SIG-M5 (cell line): ENCODE data around the gene EVL.

Experiments used
- DNase-seq: peaks from one replicate; lab custom pipeline; 2025; lab: John Stamatoyannopoulos, UW

EVL gene

DNA sequence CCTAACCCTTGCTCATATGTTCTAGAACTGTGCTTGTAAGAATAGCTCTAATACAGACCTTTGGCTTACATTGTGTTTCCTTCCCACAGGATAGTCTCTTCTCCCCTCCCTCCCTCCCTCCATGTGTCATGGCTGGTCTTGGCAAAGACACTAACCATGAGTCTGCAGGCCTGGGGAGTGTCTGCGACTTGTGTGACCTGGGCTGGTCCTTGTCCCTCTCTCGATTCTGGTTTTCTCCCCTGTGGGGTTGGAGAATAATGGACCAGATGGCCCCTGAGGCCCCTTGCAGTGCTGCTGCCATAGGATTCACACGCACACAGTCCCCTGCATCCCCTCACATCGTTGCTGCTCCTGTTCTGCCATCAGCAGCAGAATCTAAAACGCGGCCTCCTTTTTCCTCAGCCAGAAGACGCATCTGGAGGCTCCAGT is 64.0 kb downstream of the EVL start:
- DNase-seq: no peak

DNA sequence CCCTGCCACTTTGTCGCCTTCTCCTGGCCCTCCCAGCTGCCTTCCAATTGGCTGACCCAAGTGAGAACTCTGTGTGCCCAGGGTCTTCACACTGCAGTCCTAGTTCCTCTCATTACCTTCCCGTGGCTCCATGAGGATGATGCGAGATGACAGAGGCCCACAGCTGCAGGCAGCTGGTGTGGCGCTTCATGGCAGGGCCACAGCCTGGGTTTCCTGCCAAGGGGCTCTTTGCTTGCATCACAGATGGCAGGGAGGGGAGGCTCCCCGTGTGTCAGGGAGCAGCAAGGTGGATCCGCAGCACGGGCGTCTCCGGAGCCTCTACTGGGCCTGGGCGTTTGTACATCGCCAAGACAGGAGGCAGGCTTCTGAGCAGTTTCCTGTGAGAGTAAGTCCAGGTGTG is 65.3 kb downstream of the EVL start:
- no peak for DNase-seq

DNA sequence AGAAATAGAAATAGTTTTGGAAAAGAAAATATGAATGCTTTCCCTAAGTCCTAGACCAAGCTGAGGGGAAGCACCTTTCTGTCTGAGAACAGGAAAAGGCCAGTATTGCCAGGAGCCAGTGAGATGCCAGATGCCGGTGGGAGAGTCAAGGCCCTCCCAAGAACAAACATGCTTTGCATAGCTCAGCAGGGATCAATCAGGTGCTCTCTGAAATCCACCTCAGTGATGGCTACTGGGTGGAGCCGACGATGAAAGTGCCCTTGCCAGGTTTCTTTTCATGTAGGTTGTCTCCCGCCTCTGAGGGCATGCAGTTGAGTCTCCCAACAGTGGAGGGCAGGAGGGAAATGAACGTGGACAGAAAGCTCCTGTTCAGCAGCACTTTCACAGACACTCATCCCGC is 66.0 kb downstream of the EVL start:
- no peak for DNase-seq

DNA sequence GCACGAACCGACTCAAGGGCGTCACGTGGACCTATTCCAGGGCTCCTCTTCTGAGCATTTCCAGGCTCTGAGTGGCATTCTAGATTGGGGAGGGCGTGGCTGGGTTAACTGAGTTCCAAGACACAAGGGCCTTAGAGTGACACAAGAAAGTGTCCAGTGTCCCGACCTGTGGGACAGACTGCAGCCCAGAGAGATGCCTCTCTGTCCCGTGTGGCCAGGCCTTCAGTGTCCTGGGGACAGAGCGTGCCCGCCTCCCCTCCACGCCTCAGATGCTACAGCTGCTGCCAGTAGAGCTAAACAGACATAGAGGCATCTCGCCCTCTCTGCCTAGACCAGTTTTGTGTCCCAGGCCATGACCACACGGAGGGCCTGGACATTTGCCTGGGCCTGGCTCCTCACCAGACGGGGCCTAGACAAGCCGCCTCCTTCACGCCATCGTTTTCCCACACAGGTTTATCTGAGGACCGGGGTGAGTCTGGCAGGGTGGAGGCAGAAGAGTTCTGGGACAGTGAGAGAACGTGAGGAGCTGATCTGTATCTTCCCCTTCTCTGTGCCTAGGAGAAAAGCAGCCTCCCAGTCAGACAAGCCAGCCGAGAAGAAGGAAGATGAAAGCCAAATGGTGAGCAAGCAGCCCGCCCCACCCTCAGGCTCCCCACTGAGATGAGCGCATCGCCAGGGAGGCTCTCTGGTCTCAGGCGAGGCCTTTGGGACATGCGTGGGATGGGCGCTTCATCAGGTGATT is 67.1 kb downstream of the EVL start:
- no peak for DNase-seq

DNA sequence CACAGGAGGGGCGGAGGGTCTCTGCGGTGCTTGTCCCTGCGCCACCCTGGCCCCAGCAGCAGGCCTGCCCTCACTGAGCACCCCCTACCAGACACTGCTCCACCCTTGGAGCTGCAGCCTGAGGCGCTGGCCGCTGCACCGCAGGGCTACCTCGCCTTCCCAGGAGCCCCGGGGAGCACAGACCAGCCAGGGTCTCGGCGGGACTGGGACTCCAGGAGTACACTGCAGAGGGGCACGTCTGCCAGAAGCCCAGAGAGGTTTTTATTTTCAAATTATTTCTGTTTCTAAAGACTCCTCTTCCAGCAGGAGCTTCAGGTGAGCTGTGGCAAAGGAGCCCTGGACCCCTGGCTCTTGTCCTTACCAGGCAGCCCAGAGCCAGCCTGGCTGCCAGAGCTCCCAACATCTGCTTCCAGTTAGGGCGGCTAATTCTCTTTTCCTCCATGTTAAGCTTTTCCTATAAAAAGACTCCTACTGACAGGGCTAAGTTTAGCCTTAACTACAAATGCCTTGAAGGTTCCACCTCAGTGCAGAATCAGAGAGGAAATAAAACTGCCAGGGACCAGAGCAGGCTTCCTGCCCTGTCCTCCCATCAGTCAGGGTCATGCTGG is 67.8 kb downstream of the EVL start:
- DNase-seq: no peak

DNA sequence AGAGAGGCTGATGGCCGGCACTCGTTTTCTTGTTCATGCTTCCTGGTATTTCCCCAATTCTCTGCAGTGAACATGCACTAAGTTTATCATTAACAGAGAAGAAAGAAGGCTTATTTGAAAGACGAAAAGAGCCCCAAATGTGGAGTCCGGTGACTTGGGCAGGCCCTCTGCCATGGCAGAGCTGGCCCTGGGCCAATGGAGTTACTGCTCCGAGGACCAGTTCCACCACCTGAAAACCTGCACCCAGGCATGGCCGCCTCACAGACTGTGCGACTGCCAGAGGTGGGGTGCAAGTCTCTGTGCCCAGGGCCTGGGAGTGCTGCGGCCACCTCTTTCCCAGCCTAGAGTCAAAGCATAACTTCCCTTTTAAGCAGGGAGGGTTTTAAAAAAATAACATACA is 69.4 kb downstream of the EVL start:
- DNase-seq: no peak

DNA sequence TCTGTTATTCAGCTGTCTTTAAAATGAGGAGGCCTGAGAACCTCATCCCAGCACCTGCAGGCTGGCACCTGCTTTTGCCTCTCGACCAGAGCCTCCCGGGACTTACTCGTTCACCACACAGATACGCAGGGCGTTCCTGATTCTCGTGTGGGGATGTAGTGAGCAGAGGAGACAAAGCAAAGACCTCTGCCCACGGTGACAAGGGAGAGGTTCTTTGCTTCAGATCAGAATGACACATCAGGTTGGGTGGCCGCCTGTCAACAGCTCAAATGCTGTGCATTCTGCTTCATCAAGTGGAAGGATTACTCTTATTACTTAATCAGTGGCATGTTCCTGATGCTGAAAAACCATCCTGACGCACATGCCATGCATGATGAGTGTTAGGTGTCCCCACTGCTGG is 69.9 kb downstream of the EVL start:
- DNase-seq: no peak

DNA sequence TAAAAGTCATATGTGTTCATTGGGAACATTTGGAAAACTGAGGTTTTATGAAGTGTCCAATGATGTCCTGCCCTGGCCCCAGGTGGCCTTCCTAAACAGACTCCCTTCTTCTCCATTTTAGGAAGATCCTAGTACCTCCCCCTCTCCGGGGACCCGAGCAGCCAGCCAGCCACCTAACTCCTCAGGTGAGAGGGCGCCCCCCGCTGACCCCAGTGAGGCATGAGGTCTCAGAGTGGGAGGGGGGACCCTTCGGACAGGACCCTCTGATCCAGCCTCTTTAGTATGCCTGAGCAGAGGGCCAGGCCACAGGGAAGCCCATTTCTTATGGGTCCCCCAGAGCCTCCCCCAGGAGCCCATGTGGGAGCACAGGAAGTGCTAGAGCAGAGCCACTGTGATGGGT is 70.6 kb downstream of the EVL start:
- no peak for DNase-seq

DNA sequence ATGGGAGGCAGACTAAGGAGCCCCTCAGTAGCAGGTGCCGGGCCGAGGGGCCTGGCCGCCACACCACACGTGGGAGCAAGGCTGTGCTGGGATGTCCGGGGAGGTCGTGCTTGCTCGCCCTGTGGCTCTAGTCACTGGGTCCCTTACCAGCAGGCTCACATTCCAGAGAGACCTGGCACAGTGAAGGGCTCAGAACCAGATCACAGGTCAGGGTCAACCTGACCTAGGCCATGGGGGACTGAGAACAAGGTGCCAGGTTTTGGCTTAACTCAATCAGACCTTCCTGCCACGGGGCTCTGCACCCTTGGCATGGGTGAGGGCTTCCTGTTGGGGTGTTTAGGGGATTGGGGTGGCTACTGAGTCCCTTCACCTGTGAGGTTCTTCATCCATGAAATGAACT is 72.0 kb downstream of the EVL start:
- DNase-seq: no peak

DNA sequence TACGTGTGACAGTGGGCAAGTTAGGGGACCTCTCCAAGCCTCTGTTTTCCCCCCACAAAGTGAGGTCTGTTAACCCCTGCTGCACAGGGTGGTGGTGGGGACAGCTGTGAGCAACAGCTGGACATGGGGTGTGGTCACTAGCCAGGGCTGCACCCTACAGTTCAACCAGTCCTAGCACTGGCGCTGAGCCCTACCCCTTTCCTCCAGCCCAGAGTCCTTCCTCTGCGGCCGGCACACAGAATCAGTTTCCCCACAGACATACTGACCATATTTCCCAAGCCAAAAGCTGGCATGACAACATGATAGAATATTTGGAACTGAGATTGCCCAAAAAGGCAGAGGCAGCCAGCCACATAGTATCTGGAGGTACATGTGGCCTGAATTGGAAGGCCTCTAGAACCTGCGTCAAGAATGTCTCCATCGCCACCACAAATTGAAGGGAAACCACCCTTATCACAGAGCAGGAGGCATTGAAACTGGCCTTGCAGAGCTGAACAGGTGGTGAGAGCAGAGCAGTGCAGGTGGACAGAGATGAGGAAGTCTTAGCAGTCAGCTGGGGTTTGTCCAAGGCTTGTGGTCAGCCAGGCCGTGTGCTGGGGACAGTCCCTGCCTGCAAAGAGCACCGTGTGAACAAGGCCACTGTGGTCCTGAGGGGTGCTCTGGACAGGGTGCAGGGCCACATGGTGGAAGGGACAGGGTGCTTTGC is 73.0 kb downstream of the EVL start:
- no peak for DNase-seq

DNA sequence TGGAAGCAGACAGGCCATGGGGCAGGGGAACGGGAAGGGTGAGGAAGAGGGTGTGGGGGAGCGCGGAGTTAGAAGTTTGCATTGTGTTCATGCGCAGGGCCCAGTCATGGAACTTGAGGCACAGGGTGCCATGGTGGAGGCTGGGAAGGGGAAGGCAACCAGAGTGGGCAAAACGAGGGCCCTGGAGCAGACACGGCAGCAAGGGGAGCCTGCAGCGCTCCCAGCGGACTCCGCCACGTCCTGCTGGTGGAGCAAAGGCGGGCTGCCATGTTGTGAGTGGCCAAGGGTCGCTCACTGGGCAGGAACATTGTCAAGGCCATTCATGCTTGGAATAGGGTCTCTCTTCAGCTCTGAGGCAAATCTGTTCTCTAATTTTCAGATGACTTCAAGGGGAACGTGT is 73.7 kb downstream of the EVL start:
- no peak for DNase-seq

DNA sequence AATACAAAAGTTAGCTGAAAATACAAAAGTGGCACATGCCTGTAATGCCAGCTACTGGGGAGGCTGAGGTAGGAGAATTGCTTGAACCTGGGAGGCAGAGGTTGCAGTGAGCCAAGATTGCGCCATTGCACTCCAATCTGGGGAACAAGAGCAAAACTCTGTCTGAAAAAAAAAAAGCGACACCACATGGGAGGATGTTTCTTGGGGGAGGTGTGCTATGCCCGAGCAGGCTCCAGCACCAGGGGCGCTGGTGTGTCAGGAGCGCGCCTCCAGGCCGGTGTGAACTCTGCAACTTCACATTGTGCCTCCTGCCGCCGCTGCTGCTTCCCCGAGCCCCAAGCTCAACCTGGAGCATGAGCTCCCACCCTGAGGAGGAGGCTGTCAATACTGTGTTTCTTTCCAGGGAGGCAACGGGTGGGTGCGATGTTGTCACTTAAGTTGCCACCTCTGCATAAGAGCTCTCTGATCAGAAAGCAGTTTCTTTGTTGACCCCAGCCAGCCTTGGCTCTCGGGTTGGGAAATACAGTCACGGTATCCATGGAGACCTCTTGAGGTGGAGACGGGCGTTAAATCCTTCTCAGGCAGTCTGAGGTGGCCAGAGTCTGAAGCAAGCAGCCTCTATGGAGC is 75.3 kb downstream of the EVL start:
- DNase-seq: peak; percentile 62

DNA sequence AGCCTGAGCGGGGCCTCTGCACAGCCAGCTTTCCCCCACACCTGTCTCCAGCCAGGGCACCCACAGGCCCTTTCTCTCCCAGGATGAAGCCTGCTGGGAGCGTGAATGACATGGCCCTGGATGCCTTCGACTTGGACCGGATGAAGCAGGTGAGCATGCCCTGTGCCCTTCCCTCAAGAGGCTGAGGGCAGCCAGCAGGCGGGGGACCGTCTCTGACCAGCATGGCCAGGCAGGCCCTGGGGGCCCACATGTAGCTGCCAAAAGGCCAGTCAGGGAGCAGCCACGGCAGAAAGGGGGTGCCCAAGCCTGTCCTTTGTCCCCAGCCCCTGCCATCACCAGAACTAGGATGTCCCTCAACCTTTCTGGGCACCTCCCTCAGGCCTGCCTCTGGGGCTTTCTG is 75.9 kb downstream of the EVL start:
- DNase-seq: no peak

DNA sequence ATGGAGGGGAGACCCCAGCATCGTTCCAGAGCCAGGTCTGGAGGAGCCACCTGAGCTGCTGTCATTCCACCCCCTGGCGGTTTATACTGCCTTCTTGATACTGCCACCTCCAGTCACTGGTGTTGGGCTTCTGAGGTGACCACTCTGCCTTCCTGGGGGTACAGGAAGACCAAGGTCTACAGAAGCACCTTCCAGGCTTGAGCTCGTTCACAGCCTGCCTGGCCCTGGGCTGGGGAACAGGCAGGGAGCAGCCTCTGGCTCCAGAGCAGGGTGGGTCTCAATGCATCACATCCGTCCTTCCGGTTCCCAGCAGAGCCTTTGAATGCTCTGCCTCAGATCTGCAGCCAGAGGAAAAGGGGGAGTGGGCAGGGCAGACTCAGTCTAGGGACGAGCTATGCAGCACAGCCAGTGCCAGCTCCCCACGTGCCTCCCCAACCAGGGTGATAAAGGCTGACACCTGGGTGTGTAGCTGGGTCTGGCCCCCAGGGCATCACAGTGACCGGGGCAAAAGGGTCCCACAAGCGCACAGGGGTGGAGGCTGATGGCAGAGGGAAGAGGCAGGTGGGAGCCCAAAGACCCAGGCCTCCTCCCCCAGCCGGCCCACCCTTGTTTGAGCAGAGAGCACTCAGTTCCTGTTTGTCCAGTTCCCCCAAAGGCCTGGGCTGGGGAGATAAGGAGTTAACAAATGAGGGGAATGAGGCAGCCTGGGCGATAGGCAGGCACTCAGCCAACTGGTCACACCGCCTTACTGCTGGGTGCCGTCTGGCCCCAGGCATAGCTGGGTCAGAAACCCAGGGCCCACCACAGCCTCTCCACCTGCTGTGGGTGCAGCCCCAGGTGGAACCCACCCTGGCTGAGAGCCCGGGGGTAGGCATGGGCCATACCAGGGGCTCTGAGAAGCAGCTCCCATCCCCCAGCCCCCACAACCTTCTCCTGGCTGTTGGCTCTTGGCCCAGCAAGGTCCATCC is 77.1 kb downstream of the EVL start:
- DNase-seq: no peak

DNA sequence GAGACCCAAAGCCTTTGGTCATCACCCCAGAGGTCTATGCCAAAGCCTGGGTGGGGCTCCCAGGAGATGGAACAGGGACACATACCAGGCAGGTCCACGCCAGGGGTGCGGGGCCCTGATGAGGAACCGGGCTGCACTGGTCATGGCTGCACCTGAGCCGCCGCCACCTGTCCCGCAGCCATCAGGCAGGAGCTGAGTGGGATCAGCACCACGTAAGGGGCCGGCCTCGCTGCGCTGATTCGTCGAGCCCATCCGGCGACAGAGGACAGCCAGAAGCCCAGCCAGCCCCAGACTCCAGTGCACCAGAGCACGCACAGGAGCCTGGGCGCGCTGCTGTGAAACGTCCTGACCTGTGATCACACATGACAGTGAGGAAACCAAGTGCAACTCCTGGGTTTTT is 78.3 kb downstream of the EVL start:
- DNase-seq: no peak

DNA sequence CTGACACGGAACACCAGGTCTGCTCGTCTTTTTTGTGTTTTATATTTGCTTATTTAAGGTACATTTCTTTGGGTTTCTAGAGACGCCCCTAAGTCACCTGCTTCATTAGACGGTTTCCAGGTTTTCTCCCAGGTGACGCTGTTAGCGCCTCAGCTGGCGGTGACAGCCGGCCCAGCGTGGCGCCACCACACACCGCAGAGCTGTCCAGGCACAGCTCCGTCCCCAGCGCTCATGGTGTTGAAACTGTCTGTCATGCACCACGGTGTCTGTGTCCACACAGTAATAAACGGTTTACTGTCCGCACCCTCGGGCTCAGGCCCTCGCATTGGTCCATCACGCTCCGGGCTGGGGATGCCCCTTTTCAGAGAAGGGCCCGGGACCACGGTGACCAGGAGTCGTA is 78.7 kb downstream of the EVL start:
- DNase-seq: no peak

DNA sequence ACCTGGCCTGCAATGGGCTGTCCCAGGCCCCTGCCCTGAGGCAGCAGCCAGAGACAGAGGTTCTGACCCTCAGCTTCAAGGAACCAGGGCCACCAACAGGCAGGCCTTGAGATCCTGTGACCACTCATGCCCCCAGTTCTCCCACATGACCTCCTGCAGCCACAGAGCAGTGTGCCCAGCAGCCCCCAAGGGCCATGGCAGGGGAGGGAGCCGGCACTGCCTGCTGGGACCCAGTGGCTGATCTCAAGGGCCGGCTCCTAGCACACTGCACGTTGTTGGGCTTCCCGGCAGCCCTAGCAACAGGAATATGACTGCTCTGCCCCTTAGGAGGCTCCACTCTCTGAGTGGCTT is 79.4 kb downstream of the EVL start:
- no peak for DNase-seq

DNA sequence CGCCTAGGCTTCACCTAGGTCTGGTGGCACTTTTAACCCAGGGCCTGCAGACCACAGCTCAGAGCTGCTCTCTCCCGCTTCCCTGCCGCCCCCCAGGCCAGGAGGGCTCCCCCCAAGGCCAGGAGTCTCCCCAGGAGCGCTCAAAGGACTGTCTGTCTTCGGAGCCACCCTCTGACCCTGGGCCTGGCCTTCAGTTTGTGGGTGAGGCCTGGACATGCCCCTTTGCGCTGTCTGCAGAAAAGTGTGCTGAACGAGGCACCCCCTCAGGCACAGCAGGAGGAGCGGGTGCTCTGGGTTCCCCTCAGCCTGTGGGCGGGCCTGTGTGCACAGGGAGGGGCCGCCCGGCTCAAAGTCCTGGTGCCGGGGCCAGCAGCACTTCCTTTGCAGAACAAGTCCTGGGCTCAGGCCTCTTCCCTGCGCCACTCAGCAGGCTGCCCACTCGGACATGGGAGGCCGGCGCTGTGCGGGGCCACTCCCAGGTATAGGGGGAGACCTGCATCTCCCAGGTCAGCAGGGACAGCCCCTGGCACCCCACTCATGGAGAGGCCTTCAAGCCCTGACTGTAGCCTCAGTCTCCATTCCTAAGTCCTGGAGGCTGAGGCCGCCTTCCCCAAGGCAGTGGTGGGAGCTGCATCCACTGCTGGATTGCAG is 79.9 kb downstream of the EVL start:
- no peak for DNase-seq

DNA sequence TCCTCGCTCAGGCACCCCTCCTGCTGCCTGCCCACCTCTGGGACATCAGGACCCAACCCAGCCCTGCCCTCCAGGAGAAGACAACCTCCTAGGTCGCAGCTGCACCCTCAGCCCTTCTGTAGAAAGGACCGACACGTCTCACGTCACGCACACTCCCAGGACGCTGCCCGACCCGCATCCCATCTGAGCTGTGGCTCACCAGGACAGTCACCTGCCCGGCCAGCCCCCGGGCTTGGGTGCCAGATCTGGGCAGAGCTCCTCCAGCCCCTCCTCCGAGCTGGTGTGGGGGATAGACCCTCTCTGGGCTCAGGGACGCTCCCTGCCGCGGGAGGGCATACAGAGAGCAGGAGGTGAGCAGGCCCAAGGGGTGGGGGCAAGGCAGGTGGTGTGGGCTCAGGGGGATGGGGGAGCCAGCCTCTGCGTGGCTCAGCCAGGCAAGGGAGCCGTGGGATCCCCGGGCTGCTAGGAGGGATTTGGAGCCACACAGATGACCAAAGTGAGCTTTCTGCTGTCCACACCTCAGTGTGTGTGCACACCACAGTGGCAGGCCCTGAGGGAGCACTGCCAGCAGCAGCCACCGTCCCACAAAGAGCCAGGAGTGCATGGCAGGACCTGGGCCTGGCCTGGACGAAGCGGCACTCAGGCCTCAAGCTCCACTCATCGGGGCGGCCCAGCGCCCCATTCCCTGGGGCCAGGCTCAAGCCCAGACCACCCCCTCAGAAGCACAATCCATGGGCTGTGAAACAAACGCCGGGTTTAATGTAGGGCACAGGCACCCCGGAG is 80.7 kb downstream of the EVL start:
- DNase-seq: no peak

DNA sequence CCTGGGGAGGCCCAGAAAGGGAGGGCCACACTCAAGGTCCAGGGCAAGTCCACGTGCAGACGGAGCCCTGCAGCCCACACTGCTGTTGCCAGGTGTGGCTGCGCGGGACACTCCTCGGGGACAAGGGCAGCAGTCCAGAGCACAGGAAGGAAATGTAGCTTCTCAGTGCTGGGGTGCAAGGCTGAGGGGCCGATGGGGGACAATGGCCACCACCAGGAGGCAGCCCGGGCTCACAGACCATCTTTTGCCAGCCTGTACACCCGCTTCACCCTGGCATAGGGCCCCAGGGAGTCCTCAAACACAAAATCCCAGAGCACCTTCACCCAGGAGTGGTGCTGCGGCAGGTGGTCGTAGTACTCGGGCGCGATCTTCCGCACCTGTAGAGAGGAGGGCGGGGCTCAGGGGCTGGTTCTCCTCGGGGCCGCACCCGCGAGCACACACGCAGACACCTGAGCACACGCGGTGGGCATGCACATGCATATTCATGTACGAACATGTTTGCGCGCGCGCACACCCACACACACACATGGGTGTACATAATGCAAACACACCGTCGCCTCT is 81.4 kb downstream of the EVL start:
- DNase-seq: no peak
